ENCODE data around the gene RAD51B.

Gene RAD51B

DNA sequence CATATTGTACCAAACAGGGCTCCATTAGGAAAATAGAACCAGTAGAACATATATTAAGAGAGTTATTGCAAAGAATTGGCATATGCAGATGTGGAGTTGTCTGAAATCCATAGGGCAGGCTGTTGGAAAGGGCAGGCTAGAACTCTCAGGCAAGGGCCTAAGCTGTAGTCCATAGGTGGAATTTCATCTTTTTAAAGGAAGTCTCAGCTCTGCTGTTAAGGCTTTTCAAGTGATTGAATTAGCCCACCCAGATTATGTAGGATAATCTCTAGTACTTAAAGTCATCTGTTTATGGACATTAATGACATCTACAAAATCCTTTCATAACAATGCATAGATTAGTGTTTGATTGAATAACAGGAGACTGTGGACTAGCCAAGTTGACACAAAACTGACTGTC, 59.4 kb downstream of the RAD51B start:
- no peak for DNase-seq
- H3K36me3 ChIP-seq (replicated peaks; ENCODE audit: insufficient read depth, low read length) = no peaks in the 10 kb centered on the region

DNA sequence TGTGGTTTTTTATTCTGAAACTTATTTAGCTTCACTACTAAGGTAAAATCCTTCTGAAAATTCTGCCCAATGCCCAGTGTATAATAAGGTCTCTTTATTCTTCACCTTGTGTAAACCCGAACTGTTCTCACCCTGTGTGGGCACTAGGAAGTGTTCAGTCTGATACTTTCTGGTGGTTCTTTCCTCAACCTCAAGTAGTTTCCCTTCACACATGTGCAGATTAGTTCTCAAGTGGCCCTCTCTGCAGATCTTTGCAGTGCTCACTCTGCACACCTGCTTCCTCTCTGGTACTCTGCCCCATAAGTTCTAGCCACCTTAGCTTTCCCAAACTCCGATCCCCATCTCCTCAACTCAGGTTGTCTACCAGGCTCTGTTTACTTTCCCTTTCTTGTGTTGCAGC, 61.6 kb downstream of the RAD51B start:
- H3K9me2 ChIP-seq (replicated peaks; ENCODE audit: insufficient read depth, low read length) = no peaks in the 10 kb centered on the region
- H3K27me3 ChIP-seq (replicated peaks; ENCODE audit: insufficient read depth, low read length) = no peaks in the 10 kb centered on the region
- H3K4me2 ChIP-seq (ENCODE audit: low read depth, low read length) = peak overlapping the region; percentile 70
- peaks cover 13% of the 10 kb centered on the region for H3K4me1 ChIP-seq (ENCODE audit: low read length)
- peak overlapping the region; percentile 38; the same call in 1 of the 2 replicates for H3K27ac ChIP-seq (ENCODE audit: low read length)
- no peaks in the 10 kb centered on the region for H3K36me3 ChIP-seq (replicated peaks; ENCODE audit: insufficient read depth, low read length)
- TF ChIP-seq EZH2phosphoT487 (IDR thresholded peaks at IDR 0.05; ENCODE audit: low read length) (no peak), EZH2 (optimal IDR thresholded peaks at IDR 0.05; ENCODE audit: low read depth, low read length) (no peak)
- TF ChIP-seq, protein P1, sequence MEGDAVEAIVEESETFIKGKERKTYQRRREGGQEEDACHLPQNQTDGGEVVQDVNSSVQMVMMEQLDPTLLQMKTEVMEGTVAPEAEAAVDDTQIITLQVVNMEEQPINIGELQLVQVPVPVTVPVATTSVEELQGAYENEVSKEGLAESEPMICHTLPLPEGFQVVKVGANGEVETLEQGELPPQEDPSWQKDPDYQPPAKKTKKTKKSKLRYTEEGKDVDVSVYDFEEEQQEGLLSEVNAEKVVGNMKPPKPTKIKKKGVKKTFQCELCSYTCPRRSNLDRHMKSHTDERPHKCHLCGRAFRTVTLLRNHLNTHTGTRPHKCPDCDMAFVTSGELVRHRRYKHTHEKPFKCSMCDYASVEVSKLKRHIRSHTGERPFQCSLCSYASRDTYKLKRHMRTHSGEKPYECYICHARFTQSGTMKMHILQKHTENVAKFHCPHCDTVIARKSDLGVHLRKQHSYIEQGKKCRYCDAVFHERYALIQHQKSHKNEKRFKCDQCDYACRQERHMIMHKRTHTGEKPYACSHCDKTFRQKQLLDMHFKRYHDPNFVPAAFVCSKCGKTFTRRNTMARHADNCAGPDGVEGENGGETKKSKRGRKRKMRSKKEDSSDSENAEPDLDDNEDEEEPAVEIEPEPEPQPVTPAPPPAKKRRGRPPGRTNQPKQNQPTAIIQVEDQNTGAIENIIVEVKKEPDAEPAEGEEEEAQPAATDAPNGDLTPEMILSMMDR (IDR thresholded peaks at IDR 0.05; ENCODE audit: low read length) = no peak
- no peak overlapping the region for H3K4me3 ChIP-seq (ENCODE audit: low read length)
- H3K9ac ChIP-seq (ENCODE audit: low read length) = no peak overlapping the region
- peaks cover 8% of the 10 kb centered on the region for H3F3A ChIP-seq (ENCODE audit: insufficient read depth, low read length)
- H3K9me3 ChIP-seq (replicated peaks; ENCODE audit: insufficient read depth, low read length) = no peaks in the 10 kb centered on the region
- peak; percentile 75 for DNase-seq
- no peaks in the 10 kb centered on the region for H3K79me2 ChIP-seq (ENCODE audit: low read length)
- H4K20me1 ChIP-seq (ENCODE audit: insufficient read depth, low read length) = no peaks in the 10 kb centered on the region
- no peak overlapping the region for H2AFZ ChIP-seq (ENCODE audit: low read length)

More for the DNA sequence above, 59.4 kb downstream of the RAD51B start:
- H3K4me2 ChIP-seq (ENCODE audit: low read depth, low read length) = no peak overlapping the region
- H3K9ac ChIP-seq (ENCODE audit: low read length) = no peak overlapping the region
- H3K4me3 ChIP-seq (ENCODE audit: low read length) = no peak overlapping the region
- H3F3A ChIP-seq (ENCODE audit: insufficient read depth, low read length) = peaks cover 8% of the 10 kb centered on the region
- H3K4me1 ChIP-seq (ENCODE audit: low read length) = peaks cover 13% of the 10 kb centered on the region
- H3K27ac ChIP-seq (ENCODE audit: low read length) = no peak overlapping the region
- H2AFZ ChIP-seq (ENCODE audit: low read length) = no peak overlapping the region
- no peaks in the 10 kb centered on the region for H3K9me2 ChIP-seq (replicated peaks; ENCODE audit: insufficient read depth, low read length)
- no peaks in the 10 kb centered on the region for H3K9me3 ChIP-seq (replicated peaks; ENCODE audit: insufficient read depth, low read length)
- TF ChIP-seq EZH2phosphoT487 (IDR thresholded peaks at IDR 0.05; ENCODE audit: low read length) (no peak), EZH2 (optimal IDR thresholded peaks at IDR 0.05; ENCODE audit: low read depth, low read length) (no peak)
- TF ChIP-seq, protein P1 (IDR thresholded peaks at IDR 0.05; ENCODE audit: low read length) = no peak
- no peaks in the 10 kb centered on the region for H4K20me1 ChIP-seq (ENCODE audit: insufficient read depth, low read length)
- no peaks in the 10 kb centered on the region for H3K27me3 ChIP-seq (replicated peaks; ENCODE audit: insufficient read depth, low read length)
- H3K79me2 ChIP-seq (ENCODE audit: low read length) = no peaks in the 10 kb centered on the region

DNA sequence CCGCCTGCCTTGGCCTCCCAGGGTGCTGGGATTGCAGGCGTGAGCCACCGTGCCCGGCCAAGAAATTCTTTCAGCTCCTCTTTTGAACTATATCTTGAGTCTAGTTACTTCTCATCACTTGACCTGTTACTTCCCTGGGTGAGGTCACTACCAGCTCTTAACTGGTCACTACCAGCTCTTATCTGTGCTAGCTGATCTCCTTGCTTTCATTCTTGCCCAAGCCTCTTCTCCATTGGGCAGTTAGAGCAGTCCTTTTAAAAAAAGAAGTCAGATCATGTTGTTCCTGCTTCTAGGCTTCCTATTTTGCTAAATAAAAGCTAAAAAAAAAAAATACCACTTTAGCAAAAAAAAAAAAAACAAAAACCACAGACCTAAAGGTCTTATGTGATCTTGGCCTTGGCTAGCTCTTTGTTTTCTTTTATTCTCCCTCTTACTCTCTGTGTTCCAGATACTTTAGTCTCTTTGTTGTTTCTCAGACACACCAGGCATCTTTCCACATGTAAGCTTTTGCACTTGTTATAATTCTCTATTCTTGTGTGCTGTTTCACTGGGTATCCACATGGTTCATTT, 63.5 kb downstream of the RAD51B start:
- Histone ChIP-seq H3K9ac (ENCODE audit: low read length) (no peak overlapping the region), H3K4me1 (ENCODE audit: low read length) (peaks cover 13% of the 10 kb centered on the region), H3K9me2 (replicated peaks; ENCODE audit: insufficient read depth, low read length) (no peaks in the 10 kb centered on the region), H2AFZ (ENCODE audit: low read length) (no peak overlapping the region), H3K4me3 (ENCODE audit: low read length) (no peak overlapping the region), H3K4me2 (ENCODE audit: low read depth, low read length) (no peak overlapping the region), H3K79me2 (ENCODE audit: low read length) (no peaks in the 10 kb centered on the region), H3K27ac (ENCODE audit: low read length) (no peak overlapping the region), H3K27me3 (replicated peaks; ENCODE audit: insufficient read depth, low read length) (no peaks in the 10 kb centered on the region), H4K20me1 (ENCODE audit: insufficient read depth, low read length) (no peaks in the 10 kb centered on the region), H3K9me3 (replicated peaks; ENCODE audit: insufficient read depth, low read length) (no peaks in the 10 kb centered on the region), H3F3A (ENCODE audit: insufficient read depth, low read length) (peaks cover 8% of the 10 kb centered on the region), H3K36me3 (replicated peaks; ENCODE audit: insufficient read depth, low read length) (no peaks in the 10 kb centered on the region)
- TF ChIP-seq EZH2phosphoT487 (IDR thresholded peaks at IDR 0.05; ENCODE audit: low read length) (no peak), EZH2 (optimal IDR thresholded peaks at IDR 0.05; ENCODE audit: low read depth, low read length) (no peak)
- TF ChIP-seq, protein P1 (IDR thresholded peaks at IDR 0.05; ENCODE audit: low read length) = no peak
- DNase-seq = no peak
